Neural cell (in vitro differentiated cells): ENCODE data around the gene SSTR5. TPM values are rescaled to one million over a fixed set of nuclear protein-coding genes. Genes with fewer than 3 reads are reported as not detected.

Experiments used
- H2AFZ ChIP-seq: fragments of 200-600, 300-800 bp; sonication (generic), shearing (Covaris generic); 2 replicates; pipeline ENCODE4 v1.6.0; 2014; ENCODE audit warnings: low read depth, mild to moderate bottlenecking, antibody characterized with exemption, low read length, moderate library complexity
- H3F3A ChIP-seq: fragments of 200-600 bp; shearing (Covaris generic); 2 replicates; pipeline ENCODE4 v1.6.1; 2016; ENCODE audit warnings: mild to moderate bottlenecking, moderate library complexity, mixed read lengths, antibody characterized with exemption, low read length; ENCODE audit not compliant: insufficient read depth, poor library complexity, severe bottlenecking
- H3K27ac ChIP-seq: fragments of 200-600, 300-800 bp; sonication (generic), shearing (Covaris generic); 2 replicates; pipeline ENCODE4 v1.5.1; 2014; ENCODE audit warnings: mild to moderate bottlenecking, low read length, moderate library complexity
- H3K27me3 ChIP-seq: fragments of 300-800, 200-600 bp; sonication (generic), shearing (Covaris generic); 2 replicates; pipeline ENCODE4 v1.6.0; 2014; ENCODE audit warnings: mild to moderate bottlenecking, low read depth, low read length, moderate library complexity; ENCODE audit not compliant: insufficient read depth
- H3K36me3 ChIP-seq: fragments of 300-800, 200-600 bp; sonication (generic), shearing (Covaris generic); 2 replicates; pipeline ENCODE4 v1.5.1; 2014; ENCODE audit warnings: mild to moderate bottlenecking, antibody characterized with exemption, low read length, moderate library complexity; ENCODE audit not compliant: insufficient read depth
- H3K4me2 ChIP-seq: fragments of 300-800, 200-600 bp; sonication (generic), shearing (Covaris generic); 2 replicates; pipeline ENCODE4 v1.6.0; 2014; ENCODE audit warnings: mild to moderate bottlenecking, low read length
- H3K4me3 ChIP-seq: fragments of 300-800, 200-600 bp; sonication (generic), shearing (Covaris generic); 2 replicates; pipeline ENCODE4 v1.5.1; 2014; ENCODE audit warnings: mild to moderate bottlenecking, low read length, moderate library complexity
- H3K79me2 ChIP-seq: fragments of 200-600 bp; shearing (Covaris generic); replicated peaks from 2 replicates; pipeline ENCODE4 v1.6.0; 2014; ENCODE audit warnings: mild to moderate bottlenecking, low read length, moderate library complexity; ENCODE audit not compliant: insufficient read depth
- H3K9ac ChIP-seq: fragments of 300-800, 200-600 bp; sonication (generic), shearing (Covaris generic); 2 replicates; pipeline ENCODE4 v1.6.1; 2016; ENCODE audit warnings: mild to moderate bottlenecking, low read length, mixed read lengths
- H3K9me2 ChIP-seq: fragments of 200-600 bp; shearing (Covaris generic); 2 replicates; pipeline ENCODE4 v1.6.1; 2016; ENCODE audit warnings: mild to moderate bottlenecking, low read length, mixed read lengths; ENCODE audit not compliant: insufficient read depth
- H3K9me3 ChIP-seq: fragments of 200-600, 300-800 bp; sonication (generic), shearing (Covaris generic); 2 replicates; pipeline ENCODE4 v1.6.1; 2016; ENCODE audit warnings: mild to moderate bottlenecking, mixed run types, low read length, moderate library complexity, mixed read lengths
- H4K20me1 ChIP-seq: fragments of 200-600 bp; shearing (Covaris generic); 2 replicates; pipeline ENCODE4 v1.6.1; 2016; ENCODE audit warnings: mild to moderate bottlenecking, mixed run types; ENCODE audit not compliant: insufficient read depth
- EP300 ChIP-seq: fragments of 450-650 bp; conservative IDR thresholded peaks from 2 replicates; pipeline ENCODE4 v1.6.1; 2014; ENCODE audit warnings: antibody characterized with exemption, mild to moderate bottlenecking, moderate library complexity; ENCODE audit not compliant: poor library complexity, severe bottlenecking
- EZH2 ChIP-seq: fragments of 200-600, 300-800 bp; shearing (Covaris generic), sonication (generic); IDR thresholded peaks from 2 replicates; pipeline ENCODE4 v1.6.1; 2014; ENCODE audit warnings: antibody characterized with exemption, low read length, borderline replicate concordance, mild to moderate bottlenecking; ENCODE audit not compliant: insufficient read depth, poor library complexity, severe bottlenecking
- MXI1 ChIP-seq: fragments of 450-650 bp; conservative IDR thresholded peaks from 2 replicates; pipeline ENCODE4 v1.6.1; 2014; ENCODE audit warnings: antibody characterized with exemption, mild to moderate bottlenecking; ENCODE audit not compliant: poor library complexity, severe bottlenecking
- POLR2AphosphoS5 ChIP-seq: IDR thresholded peaks from 2 replicates; pipeline ENCODE4 v1.6.1; 2012
- RAD21 ChIP-seq: fragments of 450-650 bp; conservative IDR thresholded peaks from 2 replicates; pipeline ENCODE4 v1.6.1; 2014; ENCODE audit warnings: antibody characterized with exemption, mild to moderate bottlenecking, moderate library complexity
- SMC3 ChIP-seq: fragments of 450-650 bp; conservative IDR thresholded peaks from 2 replicates; pipeline ENCODE4 v1.6.1; 2014; ENCODE audit warnings: antibody characterized with exemption, mild to moderate bottlenecking, moderate library complexity; ENCODE audit not compliant: poor library complexity
- TAF1 ChIP-seq: IDR thresholded peaks from 2 replicates; pipeline ENCODE4 v1.6.1; 2012; ENCODE audit warnings: low read depth
- polyA plus RNA-seq: library from polyadenylated mRNA; depleted of rRNA; stranded (reverse); fragments of >200 nt; gene quantifications from 2 replicates; pipeline ENCODE4 v1.2.3, GENCODE V29; 2014
- TF ChIP-seq, protein P1 (sequence below): IDR thresholded peaks from 2 replicates; pipeline ENCODE4 v1.6.1; 2012; ENCODE audit warnings: borderline replicate concordance
- TF ChIP-seq, protein P2 (sequence below): fragments of 450-650 bp; IDR thresholded peaks from 2 replicates; pipeline ENCODE4 v1.5.1; 2014; ENCODE audit warnings: antibody characterized with exemption, mild to moderate bottlenecking, moderate library complexity; ENCODE audit not compliant: poor library complexity, severe bottlenecking

Gene SSTR5
- polyA plus RNA-seq, 1 donor from 2014 or later = not detected

DNA sequence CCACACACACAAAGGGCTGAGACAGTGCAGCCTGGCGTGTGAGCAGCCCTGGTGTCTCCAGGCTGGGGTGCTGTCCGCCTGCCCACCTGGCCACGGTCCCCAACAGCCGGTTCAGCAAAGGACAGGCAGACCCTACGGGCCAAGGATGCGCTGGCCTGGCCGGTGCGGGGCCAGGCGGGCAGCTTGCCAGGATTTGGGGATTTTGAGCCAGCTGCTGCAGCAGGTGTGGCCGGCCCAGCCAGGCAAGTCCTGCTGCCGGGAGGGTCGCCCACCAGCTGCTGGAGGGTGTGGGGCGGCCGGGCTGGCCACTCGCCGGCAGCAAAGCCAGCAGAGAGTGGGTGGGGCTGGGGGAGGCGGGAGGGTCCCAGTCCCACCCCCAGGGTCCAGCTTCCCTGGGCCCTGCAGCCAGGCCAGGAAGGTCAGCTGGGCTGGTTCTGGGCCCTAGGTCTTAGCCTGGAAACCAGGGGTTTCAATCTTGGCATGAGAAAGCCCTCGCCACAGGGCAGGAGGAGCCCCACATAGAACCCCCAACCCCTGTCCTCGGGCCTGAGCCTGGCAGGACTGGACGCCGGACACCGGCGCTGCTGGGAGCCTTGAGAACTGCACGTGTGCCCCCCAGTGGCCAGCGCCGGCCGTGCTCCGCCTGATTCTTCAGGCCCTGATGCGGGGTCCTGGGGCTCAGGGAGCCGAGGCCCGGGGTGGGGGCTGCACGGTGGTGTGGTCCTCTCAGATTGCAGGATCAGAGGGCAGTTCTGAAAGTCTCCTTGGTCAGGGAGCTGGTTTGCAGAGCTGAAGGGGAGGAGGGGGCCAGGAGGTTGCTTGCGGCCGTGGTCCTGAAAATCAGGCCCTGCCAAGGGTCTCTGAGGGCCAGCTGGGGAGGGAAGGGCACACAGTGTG lies 17.6 kb upstream of the SSTR5 start:
- Histone ChIP-seq H3F3A (no peaks in the 10 kb centered on the region), H3K79me2 (no peaks in the 10 kb centered on the region), H3K27me3 (no peaks in the 10 kb centered on the region), H3K36me3 (no peaks in the 10 kb centered on the region), H3K9me3 (no peaks in the 10 kb centered on the region), H3K9ac (no peak overlapping the region), H3K4me2 (no peak overlapping the region), H3K27ac (no peak overlapping the region), H4K20me1 (no peaks in the 10 kb centered on the region), H3K9me2 (no peaks in the 10 kb centered on the region), H2AFZ (no peak overlapping the region), H3K4me3 (no peak overlapping the region)
- TF ChIP-seq TAF1 = no peak
- no peak for TF ChIP-seq EP300
- TF ChIP-seq, protein P1, sequence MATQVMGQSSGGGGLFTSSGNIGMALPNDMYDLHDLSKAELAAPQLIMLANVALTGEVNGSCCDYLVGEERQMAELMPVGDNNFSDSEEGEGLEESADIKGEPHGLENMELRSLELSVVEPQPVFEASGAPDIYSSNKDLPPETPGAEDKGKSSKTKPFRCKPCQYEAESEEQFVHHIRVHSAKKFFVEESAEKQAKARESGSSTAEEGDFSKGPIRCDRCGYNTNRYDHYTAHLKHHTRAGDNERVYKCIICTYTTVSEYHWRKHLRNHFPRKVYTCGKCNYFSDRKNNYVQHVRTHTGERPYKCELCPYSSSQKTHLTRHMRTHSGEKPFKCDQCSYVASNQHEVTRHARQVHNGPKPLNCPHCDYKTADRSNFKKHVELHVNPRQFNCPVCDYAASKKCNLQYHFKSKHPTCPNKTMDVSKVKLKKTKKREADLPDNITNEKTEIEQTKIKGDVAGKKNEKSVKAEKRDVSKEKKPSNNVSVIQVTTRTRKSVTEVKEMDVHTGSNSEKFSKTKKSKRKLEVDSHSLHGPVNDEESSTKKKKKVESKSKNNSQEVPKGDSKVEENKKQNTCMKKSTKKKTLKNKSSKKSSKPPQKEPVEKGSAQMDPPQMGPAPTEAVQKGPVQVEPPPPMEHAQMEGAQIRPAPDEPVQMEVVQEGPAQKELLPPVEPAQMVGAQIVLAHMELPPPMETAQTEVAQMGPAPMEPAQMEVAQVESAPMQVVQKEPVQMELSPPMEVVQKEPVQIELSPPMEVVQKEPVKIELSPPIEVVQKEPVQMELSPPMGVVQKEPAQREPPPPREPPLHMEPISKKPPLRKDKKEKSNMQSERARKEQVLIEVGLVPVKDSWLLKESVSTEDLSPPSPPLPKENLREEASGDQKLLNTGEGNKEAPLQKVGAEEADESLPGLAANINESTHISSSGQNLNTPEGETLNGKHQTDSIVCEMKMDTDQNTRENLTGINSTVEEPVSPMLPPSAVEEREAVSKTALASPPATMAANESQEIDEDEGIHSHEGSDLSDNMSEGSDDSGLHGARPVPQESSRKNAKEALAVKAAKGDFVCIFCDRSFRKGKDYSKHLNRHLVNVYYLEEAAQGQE = no peak
- no peak for TF ChIP-seq POLR2AphosphoS5
- peak; percentile 77 for TF ChIP-seq RAD21
- TF ChIP-seq, protein P2, sequence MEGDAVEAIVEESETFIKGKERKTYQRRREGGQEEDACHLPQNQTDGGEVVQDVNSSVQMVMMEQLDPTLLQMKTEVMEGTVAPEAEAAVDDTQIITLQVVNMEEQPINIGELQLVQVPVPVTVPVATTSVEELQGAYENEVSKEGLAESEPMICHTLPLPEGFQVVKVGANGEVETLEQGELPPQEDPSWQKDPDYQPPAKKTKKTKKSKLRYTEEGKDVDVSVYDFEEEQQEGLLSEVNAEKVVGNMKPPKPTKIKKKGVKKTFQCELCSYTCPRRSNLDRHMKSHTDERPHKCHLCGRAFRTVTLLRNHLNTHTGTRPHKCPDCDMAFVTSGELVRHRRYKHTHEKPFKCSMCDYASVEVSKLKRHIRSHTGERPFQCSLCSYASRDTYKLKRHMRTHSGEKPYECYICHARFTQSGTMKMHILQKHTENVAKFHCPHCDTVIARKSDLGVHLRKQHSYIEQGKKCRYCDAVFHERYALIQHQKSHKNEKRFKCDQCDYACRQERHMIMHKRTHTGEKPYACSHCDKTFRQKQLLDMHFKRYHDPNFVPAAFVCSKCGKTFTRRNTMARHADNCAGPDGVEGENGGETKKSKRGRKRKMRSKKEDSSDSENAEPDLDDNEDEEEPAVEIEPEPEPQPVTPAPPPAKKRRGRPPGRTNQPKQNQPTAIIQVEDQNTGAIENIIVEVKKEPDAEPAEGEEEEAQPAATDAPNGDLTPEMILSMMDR = peak; percentile 76
- TF ChIP-seq SMC3 = peak; percentile 78

DNA sequence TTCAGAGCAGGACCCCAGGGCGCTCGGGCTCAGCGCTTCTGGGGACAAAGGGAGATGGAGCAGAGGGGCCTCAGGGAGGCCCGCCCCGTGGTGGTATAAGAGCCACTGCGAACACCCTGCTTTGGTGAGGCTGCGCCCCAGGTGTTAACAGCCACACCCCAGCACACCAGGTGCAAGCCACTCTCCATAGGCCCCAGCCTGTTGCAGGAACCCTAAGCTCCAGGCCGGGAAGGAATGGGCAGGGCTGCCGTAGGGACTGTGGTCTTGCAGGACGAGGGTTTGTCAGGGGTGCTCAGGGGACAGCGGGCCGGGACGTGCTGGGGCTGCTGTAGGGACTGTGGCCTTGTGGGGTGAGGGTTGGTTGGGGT lies 17.0 kb upstream of the SSTR5 start:
- TF ChIP-seq EP300 = no peak
- no peak for TF ChIP-seq SMC3
- TF ChIP-seq, protein P1 = no peak
- TF ChIP-seq MXI1 = no peak
- no peak for TF ChIP-seq TAF1
- TF ChIP-seq RAD21 = no peak
- TF ChIP-seq EZH2 = no peak
- TF ChIP-seq POLR2AphosphoS5 = no peak
- TF ChIP-seq, protein P2 = no peak
- Histone ChIP-seq H3K79me2 (no peaks in the 10 kb centered on the region), H3F3A (no peaks in the 10 kb centered on the region), H3K36me3 (no peaks in the 10 kb centered on the region), H3K4me3 (no peak overlapping the region), H2AFZ (no peak overlapping the region), H4K20me1 (no peaks in the 10 kb centered on the region), H3K27me3 (no peaks in the 10 kb centered on the region), H3K9me3 (no peaks in the 10 kb centered on the region), H3K27ac (no peak overlapping the region), H3K9me2 (no peaks in the 10 kb centered on the region), H3K9ac (no peak overlapping the region), H3K4me2 (no peak overlapping the region)
